Lower leg skin (tissue), 3 donors: Measurements from ENCODE around the gene LRP3.

Experiments
- POLR2A ChIP-seq, 2 donors: fragments of 450-650 bp; IDR thresholded peaks; one replicate each; pipeline ENCODE4 v1.6.1; 2016 to 2017; ENCODE audit warnings: antibody characterized with exemption in 2 of 2, mild to moderate bottlenecking in 1 of 2, moderate library complexity in 1 of 2
- TF ChIP-seq, protein P1 (sequence below), 3 donors: fragments of 450-650 bp; IDR thresholded peaks; one replicate each; pipeline ENCODE4 v1.5.1; 2016; ENCODE audit warnings: antibody characterized with exemption in 3 of 3, mild to moderate bottlenecking in 3 of 3, moderate library complexity in 2 of 3

DNA sequence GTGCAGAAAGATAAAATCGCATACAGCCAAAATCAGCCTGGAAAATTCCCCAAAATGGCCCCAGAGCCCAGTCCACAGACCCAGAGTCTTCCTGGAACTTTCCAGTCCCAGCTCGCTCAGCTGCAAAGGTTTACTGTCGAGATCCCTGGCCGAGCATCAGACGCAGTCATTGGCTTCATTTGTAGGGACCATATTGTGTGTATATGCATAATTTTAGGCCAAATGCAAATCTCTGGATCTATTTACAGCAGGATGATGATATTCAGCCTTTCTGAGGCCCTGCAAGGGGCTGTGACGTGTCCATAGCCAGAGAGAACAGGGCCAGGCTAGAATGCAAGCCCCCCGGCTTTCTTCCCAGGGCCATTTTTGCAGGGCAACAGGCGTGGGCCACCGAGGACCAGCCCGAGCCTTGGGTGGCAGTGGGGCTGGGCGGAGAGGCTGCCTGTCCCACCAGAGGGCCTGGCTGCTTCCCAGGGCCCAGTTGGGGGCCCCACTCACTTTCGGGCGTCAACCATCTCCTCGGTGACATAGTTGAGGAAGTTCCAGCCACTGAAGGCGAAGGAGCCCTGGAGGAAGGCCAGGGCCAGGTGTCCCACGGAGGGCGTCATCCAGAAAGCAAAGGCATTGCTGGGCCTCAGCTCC is 17.8 kb downstream of the LRP3 start:
- TF ChIP-seq POLR2A (IDR thresholded peaks at IDR 0.05), result no peak
- TF ChIP-seq, protein P1, sequence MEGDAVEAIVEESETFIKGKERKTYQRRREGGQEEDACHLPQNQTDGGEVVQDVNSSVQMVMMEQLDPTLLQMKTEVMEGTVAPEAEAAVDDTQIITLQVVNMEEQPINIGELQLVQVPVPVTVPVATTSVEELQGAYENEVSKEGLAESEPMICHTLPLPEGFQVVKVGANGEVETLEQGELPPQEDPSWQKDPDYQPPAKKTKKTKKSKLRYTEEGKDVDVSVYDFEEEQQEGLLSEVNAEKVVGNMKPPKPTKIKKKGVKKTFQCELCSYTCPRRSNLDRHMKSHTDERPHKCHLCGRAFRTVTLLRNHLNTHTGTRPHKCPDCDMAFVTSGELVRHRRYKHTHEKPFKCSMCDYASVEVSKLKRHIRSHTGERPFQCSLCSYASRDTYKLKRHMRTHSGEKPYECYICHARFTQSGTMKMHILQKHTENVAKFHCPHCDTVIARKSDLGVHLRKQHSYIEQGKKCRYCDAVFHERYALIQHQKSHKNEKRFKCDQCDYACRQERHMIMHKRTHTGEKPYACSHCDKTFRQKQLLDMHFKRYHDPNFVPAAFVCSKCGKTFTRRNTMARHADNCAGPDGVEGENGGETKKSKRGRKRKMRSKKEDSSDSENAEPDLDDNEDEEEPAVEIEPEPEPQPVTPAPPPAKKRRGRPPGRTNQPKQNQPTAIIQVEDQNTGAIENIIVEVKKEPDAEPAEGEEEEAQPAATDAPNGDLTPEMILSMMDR (IDR thresholded peaks at IDR 0.05), result no peak
